ENCODE data around the gene NUMA1. TPM values are rescaled to one million over a fixed set of nuclear protein-coding genes. Genes with fewer than 3 reads are reported as not detected.

Gene NUMA1
- total RNA-seq, 2 donors from 2014 or later = 181 to 216 TPM

- H3K36me3 Mint-ChIP-seq = no peaks in the 10 kb centered on the region
- ATAC-seq (peak; percentile 90 to 93), DNase-seq (ENCODE audit: low spot score) (peak; percentile 80)
- H3K9me3 Mint-ChIP-seq = no peaks in the 10 kb centered on the region
- H3K27ac Mint-ChIP-seq = peak overlapping the region; percentile 92 to 98
- H3K27me3 Mint-ChIP-seq = no peaks in the 10 kb centered on the region
- H3K4me3 Mint-ChIP-seq = peak overlapping the region; percentile 86
- peaks cover 65 to 68% of the 10 kb centered on the region in 2 donors for H3K4me1 Mint-ChIP-seq (ENCODE audit: low read depth in 2 of 2)
These were observed 10.5 kb downstream of the NUMA1 start for GRCh38 chr11:72069787-72070251.

- H3K4me1 Mint-ChIP-seq (ENCODE audit: low read depth in 2 of 2) = peaks cover 65 to 68% of the 10 kb centered on the region in 2 donors
These were observed 11.1 kb downstream of the NUMA1 start for GRCh38 chr11:72069200-72069599.

GRCh38 chr11:72067676-72068075, 12.7 kb downstream of the NUMA1 start:
- Mint-ChIP-seq H3K4me3 (peak overlapping the region; percentile 86), H3K4me1 (ENCODE audit: low read depth in 2 of 2) (peaks cover 58 to 63% of the 10 kb centered on the region in 2 donors), H3K27me3 (no peaks in the 10 kb centered on the region), H3K27ac (peak overlapping the region; percentile 92 to 98), H3K9me3 (no peaks in the 10 kb centered on the region), H3K36me3 (no peaks in the 10 kb centered on the region)
- DNase-seq (ENCODE audit: low spot score) = no peak
- no peak for ATAC-seq

More at GRCh38 chr11:72069200-72069599, 11.1 kb downstream of the NUMA1 start:
- no peaks in the 10 kb centered on the region for H3K9me3 Mint-ChIP-seq
- DNase-seq (ENCODE audit: low spot score) (peak; percentile 65), ATAC-seq (peak; percentile 80 to 81)
- peak overlapping the region; percentile 92 to 98 for H3K27ac Mint-ChIP-seq
- no peaks in the 10 kb centered on the region for H3K27me3 Mint-ChIP-seq
- no peaks in the 10 kb centered on the region for H3K36me3 Mint-ChIP-seq
- H3K4me3 Mint-ChIP-seq = peak overlapping the region; percentile 86

GRCh38 chr11:72067266-72067665, 13.1 kb downstream of the NUMA1 start:
- H3K27ac Mint-ChIP-seq = peak overlapping the region; percentile 92 to 98
- H3K4me1 Mint-ChIP-seq (ENCODE audit: low read depth in 2 of 2) = peaks cover 54 to 59% of the 10 kb centered on the region in 2 donors
- ATAC-seq = no peak
- H3K9me3 Mint-ChIP-seq = no peaks in the 10 kb centered on the region
- H3K27me3 Mint-ChIP-seq = no peaks in the 10 kb centered on the region
- DNase-seq (ENCODE audit: low spot score) = no peak
- no peaks in the 10 kb centered on the region for H3K36me3 Mint-ChIP-seq
- H3K4me3 Mint-ChIP-seq = peak overlapping the region; percentile 86

- ATAC-seq (no peak), DNase-seq (ENCODE audit: low spot score) (no peak)
- H3K9me3 Mint-ChIP-seq = no peaks in the 10 kb centered on the region
- no peaks in the 10 kb centered on the region for H3K27me3 Mint-ChIP-seq
- H3K36me3 Mint-ChIP-seq = peaks cover 2% of the 10 kb centered on the region
- peak overlapping the region; percentile 86 for H3K4me3 Mint-ChIP-seq
- peak overlapping the region; percentile 92 to 98 for H3K27ac Mint-ChIP-seq
- H3K4me1 Mint-ChIP-seq (ENCODE audit: low read depth in 2 of 2) = peaks cover 50 to 56% of the 10 kb centered on the region in 2 donors
These were observed 13.5 kb downstream of the NUMA1 start for GRCh38 chr11:72066855-72067254.

GRCh38 chr11:72061739-72062396, 18.5 kb downstream of the NUMA1 start:
- peaks cover 7 to 19% of the 10 kb centered on the region in 2 donors for H3K4me1 Mint-ChIP-seq (ENCODE audit: low read depth in 2 of 2)
- H3K27me3 Mint-ChIP-seq = no peaks in the 10 kb centered on the region
- ATAC-seq (no peak), DNase-seq (ENCODE audit: low spot score) (no peak)
- peaks cover 4% of the 10 kb centered on the region for H3K36me3 Mint-ChIP-seq
- no peaks in the 10 kb centered on the region for H3K9me3 Mint-ChIP-seq
- no peak overlapping the region for H3K4me3 Mint-ChIP-seq
- peak overlapping the region in 1 of 2 donors; percentile 2 for H3K27ac Mint-ChIP-seq

- Mint-ChIP-seq H3K4me1 (ENCODE audit: low read depth in 2 of 2) (peaks cover 0 to 9% of the 10 kb centered on the region in 2 donors), H3K36me3 (peaks cover 4% of the 10 kb centered on the region)
These were observed 21.8 kb downstream of the NUMA1 start for GRCh38 chr11:72058416-72059034.

GRCh38 chr11:72048766-72049460, 31.4 kb downstream of the NUMA1 start:
- ATAC-seq (no peak), DNase-seq (ENCODE audit: low spot score) (no peak)
- Mint-ChIP-seq H3K27ac (no peak overlapping the region), H3K27me3 (no peaks in the 10 kb centered on the region), H3K36me3 (no peaks in the 10 kb centered on the region), H3K4me3 (no peak overlapping the region), H3K4me1 (ENCODE audit: low read depth in 2 of 2) (peaks cover 2 to 18% of the 10 kb centered on the region in 2 donors), H3K9me3 (no peaks in the 10 kb centered on the region)

More at GRCh38 chr11:72058416-72059034, 21.8 kb downstream of the NUMA1 start:
- Mint-ChIP-seq H3K4me3 (no peak overlapping the region), H3K27me3 (no peaks in the 10 kb centered on the region), H3K9me3 (no peaks in the 10 kb centered on the region), H3K27ac (peak overlapping the region in 1 of 2 donors; percentile 47)
- no peak for DNase-seq (ENCODE audit: low spot score)
- ATAC-seq = no peak

- Mint-ChIP-seq H3K4me1 (ENCODE audit: low read depth in 2 of 2) (peaks cover 5 to 26% of the 10 kb centered on the region in 2 donors), H3K9me3 (no peaks in the 10 kb centered on the region), H3K36me3 (no peaks in the 10 kb centered on the region), H3K4me3 (no peak overlapping the region), H3K27me3 (no peaks in the 10 kb centered on the region), H3K27ac (no peak overlapping the region)
- ATAC-seq = no peak
- no peak for DNase-seq (ENCODE audit: low spot score)
These were observed 34.5 kb downstream of the NUMA1 start for GRCh38 chr11:72045849-72046248.

- no peaks in the 10 kb centered on the region for H3K9me3 Mint-ChIP-seq
These were observed 38.1 kb downstream of the NUMA1 start for GRCh38 chr11:72042064-72042745.

GRCh38 chr11:72041364-72042063, 38.8 kb downstream of the NUMA1 start:
- Mint-ChIP-seq H3K27ac (no peak overlapping the region), H3K36me3 (no peaks in the 10 kb centered on the region), H3K9me3 (no peaks in the 10 kb centered on the region), H3K27me3 (no peaks in the 10 kb centered on the region), H3K4me3 (no peak overlapping the region), H3K4me1 (ENCODE audit: low read depth in 2 of 2) (peaks cover 5 to 43% of the 10 kb centered on the region in 2 donors)
- ATAC-seq (peak; percentile 59 to 66), DNase-seq (ENCODE audit: low spot score) (peak; percentile 62)

More at GRCh38 chr11:72042064-72042745, 38.1 kb downstream of the NUMA1 start:
- ATAC-seq (no peak), DNase-seq (ENCODE audit: low spot score) (no peak)
- Mint-ChIP-seq H3K4me1 (ENCODE audit: low read depth in 2 of 2) (peaks cover 5 to 38% of the 10 kb centered on the region in 2 donors), H3K27me3 (no peaks in the 10 kb centered on the region), H3K36me3 (no peaks in the 10 kb centered on the region), H3K4me3 (no peak overlapping the region), H3K27ac (no peak overlapping the region)

GRCh38 chr11:72040491-72041363, 39.6 kb downstream of the NUMA1 start:
- ATAC-seq (peak; percentile 78), DNase-seq (ENCODE audit: low spot score) (peak; percentile 70)
- Mint-ChIP-seq H3K4me3 (no peak overlapping the region), H3K27me3 (no peaks in the 10 kb centered on the region), H3K4me1 (ENCODE audit: low read depth in 2 of 2) (peaks cover 8 to 46% of the 10 kb centered on the region in 2 donors), H3K27ac (no peak overlapping the region), H3K9me3 (no peaks in the 10 kb centered on the region), H3K36me3 (no peaks in the 10 kb centered on the region)

Data from natural killer cell treated with Interleukin-12 subunit alpha and Interleukin-12 subunit beta and Interleukin-15 and Interleukin-18, amount 100 ng/mL, for 72 hours (primary cell).